ENCODE measurements around the gene PROCA1.
A peak's percentile ranks its signal among the peaks of the same experiment; 100 is the strongest.

Gene PROCA1

GRCh38 chr17:28712705-28713415, 1.2 kb upstream of the PROCA1 start:
- no peak for FAIRE-seq
- no peak for DNase-seq (ENCODE audit: insufficient read length, low spot score)

GRCh38 chr17:28712032-28712704, 480 bp upstream of the PROCA1 start:
- DNase-seq (ENCODE audit: insufficient read length, low spot score) (no peak), FAIRE-seq (no peak)

- FAIRE-seq (peak; percentile 72), DNase-seq (ENCODE audit: insufficient read length, low spot score) (peak; percentile 99)
These were observed 596 bp downstream of the PROCA1 start for GRCh38 chr17:28710861-28711722.

- no peak for FAIRE-seq
These were observed 4.4 kb downstream of the PROCA1 start for GRCh38 chr17:28707339-28707720.

GRCh38 chr17:28706471-28707338, 5.0 kb downstream of the PROCA1 start:
- FAIRE-seq (no peak), DNase-seq (ENCODE audit: insufficient read length, low spot score) (no peak)

More at GRCh38 chr17:28707339-28707720, 4.4 kb downstream of the PROCA1 start:
- DNase-seq (ENCODE audit: insufficient read length, low spot score): no peak

GRCh38 chr17:28705728-28706334, 5.9 kb downstream of the PROCA1 start:
- DNase-seq (ENCODE audit: insufficient read length, low spot score): no peak
- no peak for FAIRE-seq

GRCh38 chr17:28705074-28705659, 6.5 kb downstream of the PROCA1 start:
- DNase-seq (ENCODE audit: insufficient read length, low spot score): no peak
- no peak for FAIRE-seq

- FAIRE-seq (no peak), DNase-seq (ENCODE audit: insufficient read length, low spot score) (no peak)
These were observed 7.3 kb downstream of the PROCA1 start for GRCh38 chr17:28704219-28704858.

GRCh38 chr17:28703552-28704218, 8.0 kb downstream of the PROCA1 start:
- no peak for DNase-seq (ENCODE audit: insufficient read length, low spot score)

GRCh38 chr17:28702752-28703150, 8.9 kb downstream of the PROCA1 start:
- FAIRE-seq: no peak
- DNase-seq (ENCODE audit: insufficient read length, low spot score): no peak

More at GRCh38 chr17:28703552-28704218, 8.0 kb downstream of the PROCA1 start:
- no peak for FAIRE-seq

GRCh38 chr17:28702026-28702751, 9.5 kb downstream of the PROCA1 start:
- no peak for FAIRE-seq
- no peak for DNase-seq (ENCODE audit: insufficient read length, low spot score)

GRCh38 chr17:28700830-28701492, 10.7 kb downstream of the PROCA1 start:
- no peak for FAIRE-seq
- no peak for DNase-seq (ENCODE audit: insufficient read length, low spot score)

GRCh38 chr17:28700278-28700677, 11.4 kb downstream of the PROCA1 start:
- DNase-seq (ENCODE audit: insufficient read length, low spot score) (no peak), FAIRE-seq (peak; percentile 23)

- DNase-seq (ENCODE audit: insufficient read length, low spot score) (no peak), FAIRE-seq (no peak)
These were observed 13.3 kb downstream of the PROCA1 start for GRCh38 chr17:28698253-28698941.

- DNase-seq (ENCODE audit: insufficient read length, low spot score): no peak
- no peak for FAIRE-seq
These were observed 17.8 kb downstream of the PROCA1 start for GRCh38 chr17:28693869-28694268.

- no peak for FAIRE-seq
- no peak for DNase-seq (ENCODE audit: insufficient read length, low spot score)
These were observed 22.7 kb downstream of the PROCA1 start for GRCh38 chr17:28689011-28689410.

GRCh38 chr17:28688481-28688880, 23.2 kb downstream of the PROCA1 start:
- DNase-seq (ENCODE audit: insufficient read length, low spot score): no peak
- FAIRE-seq: no peak
